Measurements from ENCODE around the gene ZDHHC12.
A peak's percentile ranks its signal among the peaks of the same experiment; 100 is the strongest.
"Not testable (repeated sequence)": the region's sequence is repeated elsewhere in the genome, so short reads cannot be mapped to it uniquely, and the experiment has no call there.

Gene ZDHHC12

DNA sequence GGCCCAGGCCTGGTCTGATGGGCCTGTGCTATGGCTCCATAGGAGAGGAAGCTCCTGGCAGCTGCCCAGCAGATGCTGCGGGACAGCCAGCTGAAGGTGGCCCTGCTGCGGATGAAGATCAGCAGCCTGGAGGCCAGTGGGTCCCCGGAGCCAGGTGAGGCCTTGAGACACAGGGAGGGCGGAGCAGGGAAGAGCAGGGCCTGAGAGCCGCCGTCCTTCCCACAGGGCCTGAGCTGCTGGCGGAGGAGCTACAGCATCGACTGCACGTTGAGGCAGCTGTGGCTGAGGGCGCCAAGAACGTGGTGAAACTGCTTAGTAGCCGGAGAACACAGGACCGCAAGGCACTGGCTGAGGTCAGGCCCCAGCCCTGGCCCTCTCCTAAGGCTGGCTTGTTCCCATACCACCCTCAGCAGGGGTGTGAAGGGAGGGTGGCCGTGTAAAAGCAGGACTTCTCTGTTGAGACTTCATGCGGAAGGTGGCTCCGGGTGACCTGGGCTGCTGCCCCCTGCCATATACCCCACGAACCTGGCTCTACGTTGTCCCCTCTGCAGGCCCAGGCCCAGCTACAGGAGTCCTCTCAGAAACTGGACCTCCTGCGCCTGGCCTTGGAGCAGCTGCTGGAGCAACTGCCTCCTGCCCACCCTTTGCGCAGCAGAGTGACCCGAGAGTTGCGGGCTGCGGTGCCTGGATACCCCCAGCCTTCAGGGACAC lies 17.1 kb downstream of the ZDHHC12 start:
- no peak for DNase-seq

DNA sequence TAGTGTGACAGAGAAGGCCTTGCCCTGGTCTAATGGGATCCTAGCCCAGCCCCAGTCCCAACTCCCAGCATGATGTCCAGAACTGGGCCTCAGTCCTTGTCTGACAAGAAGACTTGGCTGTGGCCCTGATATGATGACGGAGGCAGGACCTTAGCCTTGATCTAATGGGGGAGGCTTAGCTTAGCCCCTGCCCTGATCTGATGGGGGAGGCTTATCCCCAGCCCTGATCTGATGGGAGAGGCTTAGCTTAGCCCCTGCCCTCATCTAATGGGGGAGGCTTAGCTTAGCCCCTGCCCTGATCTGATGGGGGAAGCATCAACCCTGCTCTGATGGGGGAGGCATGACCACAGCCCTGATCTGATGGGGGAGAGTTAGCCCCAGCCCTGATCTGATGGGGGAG lies 17.9 kb downstream of the ZDHHC12 start:
- no peak for DNase-seq

DNA sequence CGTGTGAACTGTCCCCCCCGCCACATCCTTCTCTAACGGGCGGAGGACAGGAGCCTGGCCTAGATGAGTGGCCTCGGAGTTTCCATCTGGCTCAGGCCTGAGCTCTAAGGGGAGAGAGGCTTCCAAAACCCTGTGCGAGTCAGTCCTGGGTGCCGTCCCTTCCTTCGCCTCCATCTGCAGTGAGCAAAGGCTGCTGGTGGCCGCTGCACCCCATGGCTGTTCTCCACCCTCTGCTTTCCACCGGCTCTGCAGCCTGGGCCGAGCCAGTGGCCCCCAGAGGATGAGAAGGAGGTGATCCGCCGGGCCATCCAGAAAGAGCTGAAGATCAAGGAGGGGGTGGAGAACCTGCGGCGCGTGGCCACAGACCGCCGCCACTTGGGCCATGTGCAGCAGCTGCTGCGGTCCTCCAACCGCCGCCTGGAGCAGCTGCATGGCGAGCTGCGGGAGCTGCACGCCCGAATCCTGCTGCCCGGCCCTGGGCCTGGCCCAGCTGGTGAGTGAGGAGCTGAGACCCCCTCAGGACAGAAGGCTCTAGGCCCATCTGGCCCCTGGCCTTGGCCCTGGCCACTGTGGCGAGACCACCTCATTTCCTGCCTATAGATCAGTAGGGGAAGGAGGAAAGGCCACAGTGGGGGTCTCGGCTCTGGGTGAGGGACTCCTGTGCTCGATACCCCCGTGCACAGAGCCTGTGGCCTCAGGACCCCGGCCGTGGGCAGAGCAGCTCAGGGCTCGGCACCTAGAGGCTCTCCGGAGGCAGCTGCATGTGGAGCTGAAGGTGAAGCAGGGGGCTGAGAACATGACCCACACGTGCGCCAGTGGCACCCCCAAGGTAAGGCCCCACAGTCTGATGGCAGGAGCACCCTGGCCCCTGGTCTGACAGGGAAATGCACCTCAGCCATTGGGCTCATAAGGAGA lies 18.6 kb downstream of the ZDHHC12 start:
- DNase-seq, result no peak

DNA sequence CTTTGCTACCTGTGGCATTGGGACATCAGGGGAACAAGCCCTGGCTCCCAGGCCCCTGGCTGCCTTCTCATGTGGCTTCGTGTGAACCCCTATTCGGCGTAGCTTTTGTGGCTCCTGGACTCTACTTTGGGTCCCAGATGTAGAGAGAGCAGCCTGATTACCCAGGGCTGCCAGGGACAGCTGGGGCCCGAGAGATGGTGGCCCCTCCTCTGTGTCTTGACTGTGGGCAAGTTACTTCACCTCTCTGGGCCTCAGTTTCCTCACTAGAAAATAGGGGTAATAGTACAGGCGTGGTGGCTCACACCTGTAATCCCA lies 19.6 kb downstream of the ZDHHC12 start:
- no peak for DNase-seq

DNA sequence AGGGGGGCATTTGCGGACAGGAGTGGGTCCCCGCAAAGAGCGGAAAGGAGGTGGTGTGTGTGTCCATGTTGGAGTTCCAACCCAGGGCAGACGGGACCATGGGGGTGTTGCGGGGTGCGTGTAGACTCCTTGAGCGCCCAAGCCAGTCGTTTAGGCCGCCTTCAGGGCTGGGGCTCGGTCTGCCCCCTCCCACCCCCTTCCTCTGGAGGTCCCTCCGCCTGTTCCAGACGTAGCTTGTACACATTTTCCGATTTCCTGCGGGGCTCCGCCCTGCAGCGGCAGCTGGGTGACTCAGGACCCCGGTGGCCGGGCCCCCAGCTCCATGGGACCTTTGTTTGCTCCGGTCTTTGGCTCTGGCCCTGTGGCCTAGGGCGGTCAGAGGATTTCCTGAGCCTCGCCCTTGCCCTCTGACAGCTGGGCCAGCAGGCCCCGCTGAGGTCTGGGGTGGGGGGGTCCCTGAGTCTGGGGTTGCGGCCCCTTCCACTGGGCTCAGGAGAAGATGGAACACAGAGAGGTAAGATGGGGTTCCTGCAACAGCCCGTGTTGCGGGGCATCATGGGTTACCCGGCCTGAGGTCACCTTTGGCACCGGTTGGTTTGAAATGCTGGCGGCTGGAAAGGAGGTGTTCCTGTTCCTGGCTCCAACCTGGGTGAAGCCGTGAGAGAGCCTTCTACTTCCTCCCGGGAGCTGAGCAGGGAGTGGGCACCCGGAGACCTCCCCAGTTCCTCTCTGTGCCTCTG lies 20.1 kb downstream of the ZDHHC12 start:
- no peak for DNase-seq

DNA sequence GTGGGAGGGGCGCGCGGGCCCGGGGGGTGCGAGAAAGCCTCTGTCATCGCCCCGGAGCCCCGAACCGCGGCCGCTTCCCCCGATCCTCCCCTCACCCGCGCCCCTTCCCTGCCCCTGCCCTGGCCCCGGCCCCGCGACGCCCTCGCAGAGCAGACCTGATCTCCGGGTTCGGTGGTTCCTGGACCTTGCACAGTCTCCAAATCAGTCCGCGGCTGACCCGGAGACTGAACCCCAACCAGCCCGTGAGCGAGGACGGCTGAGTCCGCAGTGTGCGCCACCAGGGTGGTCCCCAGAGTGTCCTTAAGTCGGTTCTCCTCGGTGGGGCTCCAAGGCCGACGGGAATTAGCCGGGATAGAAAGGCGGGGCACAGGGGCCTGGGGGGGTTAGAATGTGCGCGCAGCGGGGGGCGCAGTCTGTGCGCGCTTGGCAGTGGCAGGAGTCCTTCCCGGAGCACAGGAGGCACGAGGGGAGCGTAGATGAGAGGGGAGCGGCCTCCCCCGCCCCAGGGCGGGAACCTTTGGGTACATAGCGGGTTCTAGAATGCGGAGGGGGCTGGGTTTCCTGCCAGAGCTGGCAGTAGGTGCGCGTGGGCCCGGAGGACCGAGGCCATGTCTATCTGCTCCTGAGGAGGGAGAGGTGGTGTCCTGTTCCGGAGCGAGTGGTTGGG lies 20.8 kb downstream of the ZDHHC12 start:
- no peak for DNase-seq

DNA sequence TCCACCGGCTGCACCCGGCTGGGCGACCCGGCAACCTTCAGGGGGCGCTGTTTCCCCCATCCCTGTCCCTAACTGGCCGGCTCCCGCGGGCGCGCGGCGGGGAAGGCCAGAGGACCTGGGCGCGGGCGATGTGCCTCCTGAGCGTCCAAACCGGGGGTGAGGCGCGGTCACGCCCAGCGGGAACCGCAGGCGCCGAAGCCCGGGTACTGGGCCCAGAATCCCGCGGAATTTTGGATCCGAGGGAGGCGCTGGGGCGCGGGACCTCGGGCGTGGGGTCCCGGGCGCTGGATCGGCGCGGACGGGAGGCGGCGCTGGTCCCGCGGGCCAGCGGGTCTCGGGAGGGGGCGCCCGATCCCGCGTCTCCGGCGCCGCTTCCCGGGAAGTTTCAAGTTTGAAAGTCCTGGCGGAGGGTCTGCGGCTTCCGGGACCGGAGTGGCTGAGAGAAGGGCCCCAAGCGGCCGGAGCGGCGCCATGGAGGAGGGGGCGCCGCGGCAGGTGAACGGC lies 21.4 kb downstream of the ZDHHC12 start, which contains the start of gene PKN3:
TSS of gene PKN3 (plus strand) at position 59 of the 504 bp plus-strand sequence. CDS start at position 472, 413 bp downstream.
- DNase-seq, result peak; percentile 89

DNA sequence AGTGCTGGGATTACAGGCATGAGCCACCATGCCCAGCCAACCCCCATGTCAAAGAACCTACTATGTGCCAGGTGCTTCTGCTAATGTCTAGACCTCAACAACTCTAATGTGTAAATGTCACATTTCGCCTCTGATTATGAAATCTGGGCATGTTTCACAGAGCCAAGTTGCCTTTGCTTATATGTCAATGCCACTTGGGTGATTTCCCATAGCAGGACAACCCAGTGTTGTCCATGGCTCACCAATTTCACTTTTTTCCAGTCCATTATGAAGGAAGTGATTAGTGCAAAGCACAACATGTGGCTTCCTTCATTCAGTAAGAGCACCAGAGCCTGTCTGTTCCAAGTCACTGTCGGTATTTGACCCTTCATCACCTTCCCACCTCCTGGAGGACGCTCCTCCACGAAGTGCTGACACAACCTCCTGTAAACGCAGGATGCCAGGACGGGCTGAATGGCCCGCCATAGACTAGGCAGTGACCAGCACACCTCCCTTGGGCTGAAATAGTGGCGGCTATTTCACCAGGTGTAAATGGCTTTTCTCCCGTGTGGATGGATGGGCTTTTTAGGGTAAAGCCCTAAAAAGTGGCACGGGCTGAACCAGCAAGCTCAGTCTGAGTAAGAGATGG lies 22.6 kb downstream of the ZDHHC12 start:
- no peak for DNase-seq

DNA sequence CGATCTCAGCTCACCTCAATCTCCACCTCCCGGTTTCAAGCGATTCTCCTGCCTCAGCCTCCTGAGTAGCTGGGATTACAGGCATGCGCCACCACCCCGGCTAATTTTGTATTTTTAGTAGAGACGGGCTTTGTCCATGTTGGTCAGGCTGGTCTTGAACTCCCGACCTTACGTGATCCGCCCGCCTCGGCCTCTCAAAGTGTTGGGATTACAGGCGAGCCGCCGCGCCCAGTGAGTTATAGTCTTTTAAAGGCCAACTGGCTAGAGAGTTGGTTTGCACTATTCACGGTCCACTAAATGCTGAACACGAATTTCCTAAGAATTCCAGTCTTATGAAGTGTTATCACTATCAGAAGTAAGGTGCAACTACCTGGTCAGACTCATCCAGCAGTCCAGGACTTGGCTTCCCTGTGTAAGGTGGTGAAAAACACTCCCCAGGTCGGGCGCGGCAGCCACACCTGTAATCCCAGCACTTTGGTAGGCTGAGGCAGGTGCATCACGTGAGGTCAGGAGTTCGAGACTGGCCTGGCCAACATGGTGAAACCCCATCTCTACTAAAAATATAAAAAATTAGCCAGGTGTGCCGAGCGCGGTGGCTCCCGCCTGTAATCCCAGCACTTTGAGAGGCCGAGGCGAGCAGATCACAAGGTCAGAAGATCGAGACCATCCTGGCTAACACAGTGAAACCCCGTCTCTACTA lies 24.7 kb downstream of the ZDHHC12 start:
- DNase-seq, result not testable (repeated sequence)

DNA sequence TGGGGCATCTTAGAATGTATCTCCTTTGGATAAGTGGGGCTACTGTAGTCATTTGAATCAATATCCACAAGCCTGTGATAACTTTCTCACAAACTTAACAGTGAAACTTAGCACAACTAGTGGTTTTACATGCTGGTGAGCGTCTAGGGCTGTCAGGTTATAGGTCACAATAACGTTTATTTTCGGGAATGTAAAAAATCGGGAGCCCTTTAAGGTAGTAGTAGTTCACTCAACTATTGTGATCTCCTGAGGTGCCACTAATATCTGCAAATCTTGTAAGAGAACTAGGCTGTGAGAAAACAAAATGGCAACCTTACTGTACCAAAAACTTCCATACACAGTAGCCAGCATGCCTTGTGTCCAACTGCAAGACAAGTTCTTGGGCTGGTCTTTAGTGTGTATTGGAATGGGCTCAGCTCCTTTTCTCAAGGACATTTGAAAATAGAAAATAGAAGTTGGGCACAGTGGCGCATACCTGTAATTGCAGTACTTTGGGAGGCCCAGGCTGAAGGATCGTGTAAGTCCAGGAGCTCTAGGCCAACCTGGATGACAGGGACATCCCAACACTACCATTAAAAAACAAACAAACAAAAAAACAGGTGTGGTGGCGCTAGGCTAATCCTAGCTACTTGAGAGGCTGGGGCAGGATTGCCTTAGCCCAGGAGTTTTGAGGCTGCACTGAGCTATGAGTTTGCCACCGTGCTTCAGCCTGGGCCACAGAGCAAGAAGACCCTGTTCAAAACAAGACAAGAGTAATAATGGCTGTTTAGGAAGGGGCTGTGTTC lies 26.8 kb downstream of the ZDHHC12 start:
- no peak for DNase-seq

DNA sequence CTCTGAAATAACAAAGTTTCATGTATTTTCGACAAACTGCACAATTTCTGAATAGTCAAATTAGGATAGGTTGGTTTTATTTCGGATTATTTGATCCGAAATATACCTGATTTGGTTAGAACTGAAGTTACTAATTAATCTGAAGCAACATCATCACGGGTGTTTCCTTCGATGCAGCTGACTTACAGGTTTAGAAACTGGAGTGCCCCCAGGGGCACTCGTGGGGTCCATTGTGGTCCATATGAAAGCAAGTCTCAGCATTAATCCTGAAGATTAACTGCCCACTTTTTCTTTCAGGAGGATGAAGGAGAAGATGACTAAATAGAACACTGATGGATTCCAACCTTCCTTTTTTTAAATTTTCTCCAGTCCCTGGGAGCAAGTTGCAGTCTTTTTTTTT lies 29.6 kb downstream of the ZDHHC12 start:
- DNase-seq, result no peak

DNA sequence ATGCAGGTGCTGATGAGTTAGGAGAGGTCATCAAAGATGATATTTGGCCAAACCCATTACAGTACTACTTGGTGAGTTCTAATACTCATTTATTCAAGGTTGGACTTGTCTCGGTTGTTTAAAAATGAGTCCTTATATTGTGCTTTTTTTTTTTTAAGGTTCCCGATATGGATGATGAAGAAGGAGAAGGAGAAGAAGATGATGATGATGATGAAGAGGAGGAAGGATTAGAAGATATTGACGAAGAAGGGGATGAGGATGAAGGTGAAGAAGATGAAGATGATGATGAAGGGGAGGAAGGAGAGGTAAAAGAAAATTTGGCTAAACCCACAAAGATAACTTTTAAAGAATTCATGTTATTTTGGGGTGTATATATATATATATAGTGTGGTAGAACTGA lies 30.2 kb downstream of the ZDHHC12 start:
- not testable (repeated sequence) for DNase-seq

DNA sequence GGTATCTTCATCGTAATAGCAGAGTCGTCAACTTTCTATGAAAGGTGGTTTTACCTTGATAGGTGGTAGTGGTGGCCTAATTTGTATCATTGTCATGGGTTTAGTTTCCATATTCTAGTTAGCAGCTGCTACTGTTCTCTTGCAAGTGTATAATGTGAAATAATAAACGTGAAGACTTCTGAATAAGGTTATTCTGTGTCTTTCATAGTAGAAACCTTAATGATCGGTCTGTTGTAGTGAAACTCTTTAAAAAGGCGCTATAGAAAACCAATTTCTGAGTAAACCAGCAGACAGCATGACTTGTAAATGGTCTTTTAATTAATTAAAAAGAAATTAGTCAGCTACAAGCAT lies 33.3 kb downstream of the ZDHHC12 start:
- DNase-seq, result no peak

DNA sequence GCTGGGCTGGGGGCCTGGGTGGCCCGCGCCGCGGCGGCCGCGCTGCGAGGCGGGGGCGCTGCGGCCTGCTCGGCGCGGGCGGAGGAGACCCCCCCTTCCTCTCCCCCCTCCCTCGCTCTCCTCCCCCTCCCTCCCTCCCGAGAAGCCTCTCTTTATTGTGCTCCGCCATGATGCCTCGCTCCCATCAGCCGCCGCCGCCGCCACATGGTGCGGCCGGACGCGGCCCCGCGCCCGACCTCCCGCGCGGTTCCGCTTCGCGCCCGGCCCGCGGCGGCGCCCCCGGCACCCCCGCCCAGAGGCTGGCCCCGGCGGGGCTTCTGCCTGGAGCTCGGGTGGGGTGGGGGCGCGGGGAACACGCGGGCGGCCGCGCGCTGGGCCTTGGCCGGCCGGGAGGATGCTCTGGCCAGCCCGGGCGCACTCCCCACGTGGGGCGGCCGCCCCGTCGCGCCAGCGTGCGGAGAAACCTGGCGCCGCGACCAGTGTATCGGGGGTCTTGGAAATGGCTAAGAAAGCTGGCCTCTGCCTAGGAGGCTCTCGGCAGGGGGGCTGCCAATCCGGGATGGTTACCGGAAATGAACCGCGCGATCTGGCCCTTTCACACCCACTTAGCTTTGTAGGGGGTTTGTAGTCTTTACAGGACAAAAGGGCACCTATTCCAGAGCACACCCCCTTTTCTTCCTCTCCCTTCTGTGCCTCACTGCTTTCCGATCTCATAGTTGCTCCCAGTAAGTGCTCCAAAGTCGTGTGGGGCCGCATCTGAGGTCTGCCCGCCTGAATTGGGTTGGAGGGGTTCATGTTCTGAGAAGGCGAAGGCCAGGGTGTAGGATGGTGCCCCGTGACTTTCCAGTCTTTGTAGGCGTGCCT lies 33.9 kb downstream of the ZDHHC12 start:
- peak; percentile 43 for DNase-seq

DNA sequence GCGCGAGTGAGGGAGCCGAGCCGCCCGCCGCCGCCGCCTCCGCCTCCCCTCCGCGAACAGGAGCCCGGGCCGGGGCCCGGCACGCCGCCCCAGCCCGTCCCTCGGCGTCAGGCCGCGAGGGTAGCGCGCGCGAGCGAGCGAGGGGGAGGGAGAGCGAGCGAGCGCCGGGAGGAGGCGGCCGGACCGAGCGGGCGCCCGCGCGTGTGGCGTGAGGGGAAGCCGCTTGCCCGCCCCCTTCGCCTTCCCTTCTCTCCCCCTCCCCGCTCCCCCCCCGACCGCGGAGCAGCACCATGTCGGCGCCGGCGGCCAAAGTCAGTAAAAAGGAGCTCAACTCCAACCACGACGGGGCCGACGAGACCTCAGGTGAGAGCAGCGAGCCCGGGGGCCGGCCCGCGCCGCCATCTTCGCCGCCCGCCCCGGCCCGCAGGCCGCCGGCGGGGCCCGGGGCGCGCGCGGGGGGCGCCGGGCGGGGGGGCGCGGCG lies 34.6 kb downstream of the ZDHHC12 start:
- DNase-seq, result peak; percentile 82

DNA sequence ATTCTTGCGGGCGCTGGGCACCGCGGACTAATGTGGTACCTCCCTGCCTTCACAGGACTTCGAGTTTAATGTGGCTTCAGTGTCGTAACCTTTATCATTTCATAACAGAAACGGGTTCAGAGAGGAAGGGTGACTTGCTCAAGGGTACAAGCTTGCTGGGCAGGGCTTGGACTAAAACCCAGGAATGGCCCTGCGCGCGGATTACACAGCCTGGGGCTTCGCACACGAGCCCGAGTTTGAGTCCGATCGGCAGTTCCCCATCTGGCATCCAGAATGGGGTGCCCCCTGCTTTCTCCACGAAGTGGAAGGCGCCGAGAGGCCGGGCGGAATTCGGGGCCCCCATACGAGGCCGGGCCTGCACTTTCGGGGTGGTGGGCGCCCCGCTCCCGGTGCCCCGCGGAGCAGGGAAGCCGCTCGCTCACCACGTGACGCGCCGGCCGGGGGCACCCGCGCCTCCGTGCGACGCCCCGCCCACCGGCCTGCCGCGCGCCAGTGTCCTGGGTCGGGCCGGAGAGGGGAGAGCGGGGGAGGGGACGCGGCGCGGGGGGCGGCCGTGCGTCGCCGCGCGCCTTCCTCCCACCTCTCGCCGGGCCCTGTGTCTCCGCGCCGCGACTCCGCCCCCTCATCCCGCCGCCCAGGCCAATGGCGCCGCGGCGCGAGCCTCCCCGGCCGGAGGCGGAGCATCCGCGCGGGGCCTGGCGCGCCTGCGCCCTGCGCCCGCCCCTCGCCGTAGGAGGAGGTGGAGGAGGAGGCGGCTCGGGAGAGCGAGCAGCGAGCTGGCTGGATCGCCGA lies 35.2 kb downstream of the ZDHHC12 start, which contains the start of gene SET:
TSS of gene SET (plus strand) at position 722 of the 792 bp plus-strand sequence. CDS start 361 bp downstream, outside the sequence.
- peak; percentile 98 for DNase-seq

DNA sequence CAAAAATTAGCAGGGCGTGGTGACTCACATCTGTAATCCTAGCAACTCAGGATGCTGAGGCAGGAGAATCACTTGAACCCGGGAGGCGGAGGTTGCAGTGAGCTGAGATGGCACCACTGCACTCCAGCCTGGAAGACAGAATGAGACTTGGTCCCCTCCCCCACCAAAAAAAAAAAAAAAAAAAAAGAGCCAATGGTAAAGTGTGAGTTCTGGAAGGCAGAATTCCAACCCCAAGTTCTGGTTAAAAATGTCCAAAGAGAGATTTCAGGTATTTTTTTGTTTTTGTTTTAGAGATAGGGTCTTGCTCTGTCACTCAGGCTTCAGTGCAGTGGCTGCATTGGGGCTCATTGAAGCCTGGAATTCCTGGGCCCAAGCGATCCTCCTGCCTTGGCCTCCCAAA lies 36.5 kb downstream of the ZDHHC12 start:
- DNase-seq, result no peak

DNA sequence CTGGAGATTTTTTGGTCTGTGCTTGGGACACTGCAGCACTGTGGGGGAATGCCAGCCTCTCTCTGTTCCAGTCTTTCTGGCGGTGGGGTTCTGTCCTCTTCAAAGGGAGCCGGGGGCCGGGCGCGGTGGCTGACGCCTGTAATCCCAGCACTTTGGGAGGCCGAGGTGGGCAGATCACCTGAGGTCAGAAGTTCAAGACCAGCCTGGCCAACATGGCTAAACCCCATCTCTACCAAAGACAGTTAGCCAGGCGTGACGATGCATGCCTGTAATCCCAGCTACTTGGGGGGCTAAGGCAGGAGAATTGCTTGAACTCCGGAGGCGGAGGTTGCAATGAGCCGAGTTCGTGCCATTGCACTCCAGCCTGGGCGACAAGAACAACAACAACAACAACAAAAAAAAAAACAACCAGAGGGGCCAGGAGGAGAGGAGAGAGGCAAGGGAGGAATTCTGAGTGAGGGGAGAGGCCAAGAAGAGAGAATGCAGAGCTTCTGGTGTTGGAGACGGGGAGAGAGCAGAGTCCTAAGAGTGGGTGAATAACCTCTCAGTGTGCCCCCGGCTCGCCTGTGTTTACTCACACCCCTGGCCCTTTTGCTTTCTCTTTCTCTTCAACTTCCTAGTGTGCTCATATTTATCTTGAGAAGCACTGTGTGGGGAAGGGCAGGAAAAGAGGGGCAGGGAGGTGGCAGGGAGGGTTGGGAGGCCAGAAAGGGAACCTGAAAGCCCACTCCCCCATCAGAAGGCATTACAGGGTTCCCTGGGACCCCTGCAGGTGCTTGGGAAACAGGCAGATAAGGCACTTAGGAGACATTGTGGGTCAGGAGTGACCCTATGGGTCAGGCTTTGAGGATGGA lies 38.1 kb downstream of the ZDHHC12 start:
- no peak for DNase-seq
